Common myeloid progenitor, CD34-positive (primary cell): ENCODE results near the gene UGP2.
A peak's percentile ranks its signal among the peaks of the same experiment; 100 is the strongest.
"Not testable (repeated sequence)": the region's sequence is repeated elsewhere in the genome, so short reads cannot be mapped to it uniquely, and the experiment has no call there.

ENCODE experiments used
- CTCF ChIA-PET: fragments of 350-600 bp; sonication (Branson Sonifier 250); formaldehyde crosslinking; loops from one replicate; lab custom pipeline; 2021; ENCODE audit warnings: antibody characterized with exemption; lab: Charles Lee
- POLR2A ChIA-PET: fragments of 350-600 bp; sonication (Branson Sonifier 250); formaldehyde crosslinking; loops from one replicate; lab custom pipeline; 2021; ENCODE audit warnings: antibody characterized with exemption; lab: Charles Lee
- DNase-seq, 3 donors: peaks; one replicate each; pipeline versions ENCODE4 v3.0.0 to v3.0.0-alpha.2; 2013
- H3K27ac ChIP-seq, 2 experiments: 1 replicate in 1 of 2; 2 replicates in 1 of 2; pipeline ENCODE4 v1.7.0; 2013; ENCODE audit warnings: inconsistent platforms in 2 of 2, low read length in 2 of 2, mild to moderate bottlenecking in 2 of 2, low read depth in 1 of 2, moderate library complexity in 1 of 2; ENCODE audit not compliant: severe bottlenecking in 2 of 2, insufficient read depth in 1 of 2, poor library complexity in 1 of 2
- H3K27me3 ChIP-seq, 5 experiments: replicated peaks in 2 of 5; 1 replicate in 3 of 5; 2 replicates in 2 of 5; pipeline versions ENCODE4 v1.6.1 to v1.7.0; 2013; ENCODE audit warnings: low read length in 4 of 5, mild to moderate bottlenecking in 2 of 5, moderate library complexity in 2 of 5, inconsistent platforms in 1 of 5; ENCODE audit not compliant: insufficient read depth in 5 of 5, control insufficient read depth in 4 of 5
- H3K36me3 ChIP-seq, 4 experiments: 1 replicate in 2 of 4; 2 replicates in 2 of 4; pipeline versions ENCODE4 v1.6.1 to v1.7.0; 2013; ENCODE audit warnings: low read length in 3 of 4, control low read depth in 1 of 4, mild to moderate bottlenecking in 1 of 4; ENCODE audit not compliant: control insufficient read depth in 4 of 4, insufficient read depth in 4 of 4
- H3K4me1 ChIP-seq, 4 experiments: 1 replicate in 3 of 4; 2 replicates in 1 of 4; pipeline versions ENCODE4 v1.6.1 to v1.7.1; 2013; ENCODE audit warnings: low read length in 3 of 4, mild to moderate bottlenecking in 3 of 4, control low read depth in 1 of 4, inconsistent platforms in 1 of 4, moderate library complexity in 1 of 4; ENCODE audit not compliant: control insufficient read depth in 4 of 4, insufficient read depth in 4 of 4; ENCODE audit errors: control extremely low read depth in 1 of 4
- H3K4me3 ChIP-seq, 7 experiments: 1 replicate in 4 of 7; 2 replicates in 3 of 7; pipeline versions ENCODE4 v1.5.1 to v1.7.0; 2013; ENCODE audit warnings: mild to moderate bottlenecking in 7 of 7, low read length in 6 of 7, moderate library complexity in 6 of 7, inconsistent platforms in 2 of 7, low read depth in 2 of 7, control low read depth in 1 of 7; ENCODE audit not compliant: insufficient read depth in 4 of 7, control insufficient read depth in 1 of 7; ENCODE audit errors: extremely low read depth in 1 of 7
- H3K9me3 ChIP-seq, 5 experiments: 1 replicate in 4 of 5; 2 replicates in 1 of 5; pipeline versions ENCODE4 v1.6.1 to v1.7.1; 2013; ENCODE audit warnings: low read length in 4 of 5, mild to moderate bottlenecking in 2 of 5, inconsistent platforms in 1 of 5, low read depth in 1 of 5, moderate library complexity in 1 of 5; ENCODE audit not compliant: control insufficient read depth in 4 of 5, insufficient read depth in 2 of 5; ENCODE audit errors: control extremely low read depth in 1 of 5
- WGBS: methylation state at CpG from one replicate; pipeline ENCODE4 v1.1.5; 2013; ENCODE audit not compliant: insufficient coverage; 5-methylcytosine and 5-hydroxymethylcytosine counted together

The UGP2 gene

DNA sequence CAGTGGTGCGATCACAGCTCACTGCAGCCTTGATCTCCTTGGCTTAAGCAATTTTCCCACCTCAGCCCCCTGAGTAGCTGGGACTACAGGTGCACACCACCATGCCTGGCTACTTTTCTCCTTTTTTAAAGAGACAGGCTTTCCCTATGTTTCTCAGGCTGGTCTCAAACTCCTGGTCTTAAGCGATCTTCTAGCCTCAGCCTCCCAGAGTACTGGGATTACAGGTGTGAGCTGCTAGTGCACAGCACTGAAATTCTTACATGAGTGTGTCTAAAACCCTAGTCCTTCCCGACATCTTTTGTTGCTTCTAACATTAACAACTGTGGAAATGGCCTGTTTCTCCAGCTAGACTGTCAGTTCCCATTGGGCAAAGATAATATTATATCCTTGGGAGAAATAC is 2.9 kb downstream of the UGP2 start:
- DNase-seq, result no peak
- H3K9me3 ChIP-seq, result peaks cover 0 to 4% (median 0%) of the 10 kb centered on the region in 5 experiments
- H3K4me3 ChIP-seq, result peak overlapping the region in 2 of 7 experiments; percentile 8 to 76
- no peak overlapping the region for H3K27ac ChIP-seq
- WGBS, result 96% methylated on average over 3 of the region's 3 CpGs
- CTCF ChIA-PET, result interaction anchor here (1.7 to 7.6 kb wide), 2 partner anchors 10 to 16 kb away, joined by 11 to 103 read pairs; no protein-coding TSS in a partner anchor
- H3K36me3 ChIP-seq, result peaks cover 0 to 11% (median 0%) of the 10 kb centered on the region in 4 experiments
- POLR2A ChIA-PET, result no interaction called here
- H3K27me3 ChIP-seq, result no peaks in the 10 kb centered on the region
- H3K4me1 ChIP-seq, result peaks cover 24 to 54% (median 29%) of the 10 kb centered on the region in 4 experiments

DNA sequence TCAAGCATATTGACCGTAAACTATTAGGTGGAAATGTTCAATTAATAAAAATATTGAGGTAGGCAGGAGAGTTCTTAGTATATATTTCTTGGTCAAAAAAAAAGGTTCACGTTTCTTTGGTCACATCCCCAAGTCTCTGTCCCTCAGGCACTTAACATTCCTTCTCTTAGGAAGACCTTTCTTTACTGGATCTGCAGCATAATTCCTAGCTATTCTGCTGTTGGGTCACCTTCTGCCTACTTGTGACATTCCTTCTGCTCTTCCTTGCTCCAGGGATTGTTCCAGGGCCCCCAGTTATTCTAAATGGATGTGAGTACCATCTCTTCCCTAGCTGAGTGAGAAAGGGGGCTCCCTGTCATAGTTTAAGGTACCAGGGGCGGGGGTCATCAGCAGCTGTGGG is 4.2 kb downstream of the UGP2 start:
- Histone ChIP-seq H3K27ac (no peak overlapping the region), H3K36me3 (peaks cover 0 to 11% (median 0%) of the 10 kb centered on the region in 4 experiments), H3K4me1 (peaks cover 16 to 57% (median 25%) of the 10 kb centered on the region in 4 experiments), H3K4me3 (no peak overlapping the region), H3K27me3 (no peaks in the 10 kb centered on the region), H3K9me3 (peaks cover 0 to 4% (median 0%) of the 10 kb centered on the region in 5 experiments)
- POLR2A ChIA-PET, result no interaction called here
- DNase-seq, result no peak
- CTCF ChIA-PET, result interaction anchor here (1.3 to 7.6 kb wide), 3 partner anchors 9 to 147 kb away, joined by 6 to 103 read pairs (median 6); no protein-coding TSS in a partner anchor
- 100% methylated on average over 2 of the region's 3 CpGs for WGBS

GRCh38 chr2:63846487-63846886 is 4.8 kb downstream of the UGP2 start:
- Histone ChIP-seq H3K9me3 (peaks cover 0 to 4% (median 0%) of the 10 kb centered on the region in 5 experiments), H3K4me1 (peaks cover 16 to 62% (median 25%) of the 10 kb centered on the region in 4 experiments), H3K27me3 (no peaks in the 10 kb centered on the region), H3K36me3 (peaks cover 0 to 11% (median 0%) of the 10 kb centered on the region in 4 experiments), H3K27ac (no peak overlapping the region), H3K4me3 (no peak overlapping the region)
- ChIA-PET CTCF (interaction anchor here (1.3 to 7.6 kb wide), 3 partner anchors 8 to 148 kb away, joined by 6 to 103 read pairs (median 6); no protein-coding TSS in a partner anchor), POLR2A (interaction anchor here (0.6 kb wide), 1 partner anchor 258 kb away, joined by 3 read pairs; the partner anchor contains the start of gene WDPCP)
- WGBS, result 100% methylated on average over 1 of the region's 1 CpG
- no peak for DNase-seq

DNA sequence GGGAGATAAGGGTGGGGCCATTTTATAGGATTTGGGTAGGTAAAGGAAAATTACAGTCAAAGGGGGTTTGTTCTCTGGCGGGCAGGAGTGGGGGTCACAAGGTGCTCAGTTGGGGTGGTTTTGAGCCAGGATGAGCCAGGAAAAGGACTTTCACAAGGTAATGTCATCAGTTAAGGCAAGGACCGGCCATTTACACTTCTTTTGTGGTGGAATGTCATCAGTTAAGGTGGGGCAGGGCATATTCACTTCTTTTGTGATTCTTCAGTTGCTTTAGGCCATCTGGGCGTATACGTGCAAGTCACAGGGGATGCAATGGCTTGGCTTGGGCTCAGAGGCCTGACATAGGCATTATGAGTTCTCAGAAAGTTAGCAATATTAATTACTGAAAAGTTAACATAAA is 5.9 kb downstream of the UGP2 start:
- CTCF ChIA-PET, DNase-seq: not testable (repeated sequence)

GRCh38 chr2:63849381-63850203 is 7.9 kb downstream of the UGP2 start:
- no peak overlapping the region for H3K4me3 ChIP-seq
- H3K4me1 ChIP-seq, result peaks cover 19 to 69% (median 33%) of the 10 kb centered on the region in 4 experiments
- CTCF ChIA-PET, result interaction anchor here (1.2 kb wide), 1 partner anchor 158 kb away, joined by 4 read pairs; no protein-coding TSS in a partner anchor
- peaks cover 0 to 17% (median 1%) of the 10 kb centered on the region in 4 experiments for H3K36me3 ChIP-seq
- H3K27ac ChIP-seq, result no peak overlapping the region
- H3K27me3 ChIP-seq, result no peaks in the 10 kb centered on the region
- H3K9me3 ChIP-seq, result peaks cover 0 to 4% (median 0%) of the 10 kb centered on the region in 5 experiments
- POLR2A ChIA-PET, result interaction anchor here (0.6 kb wide), 1 partner anchor 26 kb away, joined by 3 read pairs; no protein-coding TSS in a partner anchor
- WGBS, result 98% methylated on average over 5 of the region's 7 CpGs
- DNase-seq, result no peak

More for the DNA sequence above, 5.9 kb downstream of the UGP2 start:
- Histone ChIP-seq H3K4me1 (peaks cover 17 to 69% (median 26%) of the 10 kb centered on the region in 4 experiments), H3K36me3 (peaks cover 0 to 15% (median 1%) of the 10 kb centered on the region in 4 experiments)
- H3K27ac ChIP-seq, H3K4me3 ChIP-seq, POLR2A ChIA-PET, H3K9me3 ChIP-seq, H3K27me3 ChIP-seq: not testable (repeated sequence)
- whole genome bisulfite sequencing, result no CpG with 5 or more reads among the region's 4 CpGs

DNA sequence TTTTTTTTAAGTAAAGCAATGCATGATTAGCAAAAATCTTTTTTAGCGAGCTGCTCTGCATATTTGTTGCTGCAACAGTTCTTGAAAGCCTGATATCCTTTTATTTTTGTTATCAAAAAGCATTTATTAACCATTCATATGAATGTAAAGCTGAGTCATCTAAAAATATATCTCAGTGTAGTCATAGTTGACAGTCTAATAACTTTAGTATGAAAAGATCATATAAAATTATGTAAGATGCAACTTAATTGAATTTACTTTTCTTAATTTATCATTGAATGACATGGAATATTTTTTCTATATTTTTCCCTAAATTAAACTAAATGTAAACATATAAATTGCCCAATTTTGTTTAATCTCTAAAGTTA is 8.5 kb downstream of the UGP2 start:
- H3K27ac ChIP-seq, result no peak overlapping the region
- no CpG with 5 or more reads among the region's 1 CpG for WGBS

More for the DNA sequence above, 8.5 kb downstream of the UGP2 start:
- DNase-seq, result no peak
- Histone ChIP-seq H3K4me3 (no peak overlapping the region), H3K9me3 (peaks cover 0 to 4% (median 0%) of the 10 kb centered on the region in 5 experiments), H3K36me3 (peaks cover 0 to 17% (median 1%) of the 10 kb centered on the region in 4 experiments), H3K27me3 (no peaks in the 10 kb centered on the region), H3K4me1 (peaks cover 24 to 69% (median 35%) of the 10 kb centered on the region in 4 experiments)
- CTCF ChIA-PET, result interaction anchor here (1.2 to 9.0 kb wide), 2 partner anchors 7 to 158 kb away, joined by 4 to 103 read pairs; partner anchors contain the start of gene UGP2
- POLR2A ChIA-PET, result interaction anchor here (0.5 to 0.6 kb wide), 2 partner anchors 25 to 51 kb away, joined by 3 read pairs; no protein-coding TSS in a partner anchor
